Measurements from ENCODE around the gene TESK1. TPM values are rescaled to one million over a fixed set of nuclear protein-coding genes. Genes with fewer than 3 reads are reported as not detected.

TESK1 gene
- total RNA-seq, 6 donors from 2014 or later, result 36.9 to 61.9 (median 43.6) TPM

DNA sequence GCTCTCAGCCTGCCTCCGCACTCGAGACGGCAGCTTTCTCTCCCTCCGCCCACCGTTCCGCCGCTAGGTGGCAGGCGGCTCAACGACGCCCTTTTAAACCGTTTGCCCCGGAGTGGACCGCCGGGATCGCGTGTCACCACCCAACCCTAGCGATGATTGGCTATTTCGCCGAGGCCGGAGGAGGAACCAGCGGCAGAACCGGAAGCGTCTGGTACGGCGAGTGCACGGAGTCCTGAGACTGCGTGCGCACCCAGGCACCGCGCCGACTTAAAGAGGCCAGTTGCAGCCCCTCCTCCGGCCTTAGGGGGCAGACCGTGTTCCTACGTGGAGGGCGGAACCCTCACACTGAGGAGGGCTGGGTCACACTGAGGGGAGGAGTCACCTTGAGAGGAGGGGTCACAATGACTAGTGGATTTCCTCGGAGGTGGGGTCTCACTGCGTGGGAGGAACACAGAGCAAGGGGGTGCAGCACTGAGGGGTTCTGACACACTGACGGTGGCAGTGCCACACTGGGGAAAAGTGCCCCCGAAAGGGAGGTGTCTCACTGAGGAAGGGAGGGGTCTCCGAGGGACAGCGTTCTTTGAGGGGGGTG is 980 bp upstream of the TESK1 start:
- peaks cover 10 to 18% (median 15%) of the 10 kb centered on the region in 4 donors for H3K36me3 ChIP-seq
- peak; percentile 99 to 100 for DNase-seq
- H3K4me3 ChIP-seq, result peak overlapping the region; percentile 37 to 99 (median 94)
- peaks cover 18 to 41% (median 26%) of the 10 kb centered on the region in 4 donors for H3K4me1 ChIP-seq
- TF ChIP-seq CTCF (IDR thresholded peaks at IDR 0.05), result peak; percentile 95 to 99 (median 98)
- TF ChIP-seq POLR2A (IDR thresholded peaks at IDR 0.05), result peak in 2 of 4 donors; percentile 72 to 78
- peak in 1 of 4 donors; percentile 73 for TF ChIP-seq EP300 (IDR thresholded peaks at IDR 0.05)
- TF ChIP-seq POLR2AphosphoS5 (IDR thresholded peaks at IDR 0.05), result peak; percentile 64 to 93
- H3K27me3 ChIP-seq, result no peaks in the 10 kb centered on the region
- peak; percentile 97 to 99 for ATAC-seq (ENCODE audit: low FRiP score in 2 of 2)
- WGBS, 2 donors, result 0% methylated on average over 18 to 29 of the region's 41 CpGs
- H3K27ac ChIP-seq, result peak overlapping the region; percentile 85 to 95 (median 89)
- H3K9me3 ChIP-seq, result no peaks in the 10 kb centered on the region

DNA sequence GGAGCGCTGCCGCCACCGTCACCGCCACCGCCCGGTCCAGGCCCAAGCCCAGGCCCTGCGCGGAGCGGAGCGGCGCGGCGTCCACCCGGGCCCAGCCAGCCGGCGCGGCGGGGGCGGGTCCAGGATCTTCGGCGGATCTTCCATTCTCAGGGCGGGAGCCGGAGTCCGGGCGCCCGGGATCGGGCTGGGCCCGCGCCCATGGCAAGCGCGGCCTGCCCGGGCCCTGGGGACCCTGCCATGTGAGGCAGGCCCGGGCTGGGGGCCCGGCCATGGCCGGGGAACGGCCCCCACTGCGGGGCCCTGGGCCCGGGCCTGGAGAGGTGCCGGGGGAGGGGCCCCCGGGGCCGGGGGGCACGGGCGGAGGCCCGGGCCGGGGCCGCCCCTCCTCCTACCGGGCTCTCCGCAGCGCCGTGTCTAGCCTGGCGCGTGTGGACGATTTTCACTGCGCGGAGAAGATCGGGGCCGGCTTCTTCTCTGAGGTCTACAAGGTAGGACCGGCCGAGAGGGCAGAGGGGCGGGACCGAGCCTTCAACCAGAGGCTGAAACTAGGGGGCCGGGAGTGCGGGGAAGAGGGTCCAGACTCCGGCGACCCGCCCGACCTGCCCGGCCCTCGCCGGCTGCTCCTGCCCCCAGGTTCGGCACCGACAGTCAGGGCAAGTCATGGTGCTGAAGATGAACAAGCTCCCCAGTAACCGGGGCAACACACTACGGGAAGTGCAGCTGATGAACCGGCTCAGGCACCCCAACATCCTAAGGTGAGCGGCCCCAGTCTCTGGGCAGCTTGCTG is 482 bp downstream of the TESK1 start:
- Histone ChIP-seq H3K36me3 (peaks cover 18 to 29% (median 28%) of the 10 kb centered on the region in 4 donors), H3K27me3 (no peaks in the 10 kb centered on the region), H3K4me3 (peak overlapping the region; percentile 26 to 99 (median 94)), H3K9me3 (no peaks in the 10 kb centered on the region), H3K4me1 (peaks cover 18 to 37% (median 25%) of the 10 kb centered on the region in 4 donors), H3K27ac (peak overlapping the region; percentile 84 to 95 (median 88))
- WGBS, 2 donors, result 0% methylated on average over 16 to 19 of the region's 76 CpGs
- TF ChIP-seq POLR2A (IDR thresholded peaks at IDR 0.05) (no peak), CTCF (IDR thresholded peaks at IDR 0.05) (no peak), EP300 (IDR thresholded peaks at IDR 0.05) (no peak)
- DNase-seq (peak in 1 of 2 donors; percentile 83), ATAC-seq (ENCODE audit: low FRiP score in 2 of 2) (no peak)

DNA sequence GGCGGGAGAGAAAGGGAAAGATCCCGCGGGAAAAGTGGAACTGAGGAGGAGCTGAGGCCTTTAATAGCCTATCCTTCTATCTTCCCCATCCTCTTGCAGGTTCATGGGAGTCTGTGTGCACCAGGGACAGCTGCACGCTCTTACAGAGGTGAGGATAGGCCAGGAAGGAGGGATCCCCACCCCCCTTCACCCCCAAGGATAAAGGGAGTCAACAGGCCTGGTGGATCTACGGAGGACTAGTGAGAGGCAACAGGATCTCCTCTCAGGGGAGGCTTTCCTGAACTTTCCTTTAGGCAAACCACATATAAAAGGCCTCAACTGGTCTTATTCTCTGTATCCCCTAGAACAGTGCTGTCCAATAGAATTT is 1.1 kb downstream of the TESK1 start:
- H3K9me3 ChIP-seq, result no peaks in the 10 kb centered on the region
- peak overlapping the region; percentile 26 to 99 (median 94) for H3K4me3 ChIP-seq
- no peaks in the 10 kb centered on the region for H3K27me3 ChIP-seq
- H3K4me1 ChIP-seq, result peaks cover 18 to 37% (median 25%) of the 10 kb centered on the region in 4 donors
- 7 to 8% methylated on average over 5 of the region's 5 CpGs for WGBS, 2 donors
- peaks cover 18 to 29% (median 28%) of the 10 kb centered on the region in 4 donors for H3K36me3 ChIP-seq
- DNase-seq (no peak), ATAC-seq (ENCODE audit: low FRiP score in 2 of 2) (no peak)
- TF ChIP-seq CTCF (IDR thresholded peaks at IDR 0.05) (no peak), POLR2A (IDR thresholded peaks at IDR 0.05) (no peak), EP300 (IDR thresholded peaks at IDR 0.05) (no peak), POLR2AphosphoS5 (IDR thresholded peaks at IDR 0.05) (no peak)
- peak overlapping the region in 3 of 4 donors; percentile 84 to 95 (median 91) for H3K27ac ChIP-seq

- Histone ChIP-seq H3K36me3 (peaks cover 18 to 29% (median 28%) of the 10 kb centered on the region in 4 donors), H3K4me1 (peaks cover 18 to 41% (median 25%) of the 10 kb centered on the region in 4 donors), H3K27ac (peak overlapping the region in 1 of 4 donors; percentile 95), H3K9me3 (no peaks in the 10 kb centered on the region), H3K27me3 (no peaks in the 10 kb centered on the region), H3K4me3 (peak overlapping the region in 1 of 4 donors; percentile 96)
- 68 to 81% methylated on average over 7 of the region's 7 CpGs for WGBS, 2 donors
- ATAC-seq (ENCODE audit: low FRiP score in 2 of 2), result no peak
- DNase-seq, result no peak
- TF ChIP-seq POLR2A (IDR thresholded peaks at IDR 0.05) (no peak), POLR2AphosphoS5 (IDR thresholded peaks at IDR 0.05) (no peak), CTCF (IDR thresholded peaks at IDR 0.05) (no peak), EP300 (IDR thresholded peaks at IDR 0.05) (no peak)
These were observed 1.7 kb downstream of the TESK1 start for GRCh38 chr9:35606726-35607125.

Data from upper lobe of left lung (tissue), 6 donors.